Activated T-helper 17 cell treated with anti-CD3 and anti-CD28 coated beads, Interleukin-2, amount 50 U/mL, for 72 hours (primary cell): ENCODE data around the gene ZMYND15. TPM values are rescaled to one million over a fixed set of nuclear protein-coding genes. Genes with fewer than 3 reads are reported as not detected.
"Not testable (repeated sequence)": the region's sequence is repeated elsewhere in the genome, so short reads cannot be mapped to it uniquely, and the experiment has no call there.

ENCODE experiments used
- ATAC-seq: fragments of 150-1000 bp; cut with Tn5 transposase; replicated peaks from 2 replicates; pipeline ENCODE4 v1.10.0; 2021; ENCODE audit warnings: mild to moderate bottlenecking, moderate library complexity
- H3K27ac Mint-ChIP-seq: one replicate; pipeline ENCODE4 v1.8.0; 2022; ENCODE audit warnings: mixed read lengths
- H3K27me3 Mint-ChIP-seq: one replicate; pipeline ENCODE4 v1.8.0; 2022; ENCODE audit warnings: mixed read lengths
- H3K36me3 Mint-ChIP-seq: one replicate; pipeline ENCODE4 v1.8.0; 2022; ENCODE audit warnings: low read depth, mild to moderate bottlenecking, mixed read lengths
- H3K4me1 Mint-ChIP-seq: one replicate; pipeline ENCODE4 v1.8.0; 2022; ENCODE audit warnings: mixed read lengths
- H3K4me3 Mint-ChIP-seq: one replicate; pipeline ENCODE4 v1.8.0; 2022; ENCODE audit warnings: mild to moderate bottlenecking, mixed read lengths
- H3K9me3 Mint-ChIP-seq: one replicate; pipeline ENCODE4 v1.8.0; 2022; ENCODE audit warnings: mixed read lengths
- total RNA-seq, 2 donors: library from RNA; stranded (reverse); gene quantifications; one replicate each; pipeline ENCODE4 v1.2.3, GENCODE V29; 2022

Gene ZMYND15
- total RNA-seq, 2 donors from 2014 or later = 0.42 TPM; not detected in 1

DNA sequence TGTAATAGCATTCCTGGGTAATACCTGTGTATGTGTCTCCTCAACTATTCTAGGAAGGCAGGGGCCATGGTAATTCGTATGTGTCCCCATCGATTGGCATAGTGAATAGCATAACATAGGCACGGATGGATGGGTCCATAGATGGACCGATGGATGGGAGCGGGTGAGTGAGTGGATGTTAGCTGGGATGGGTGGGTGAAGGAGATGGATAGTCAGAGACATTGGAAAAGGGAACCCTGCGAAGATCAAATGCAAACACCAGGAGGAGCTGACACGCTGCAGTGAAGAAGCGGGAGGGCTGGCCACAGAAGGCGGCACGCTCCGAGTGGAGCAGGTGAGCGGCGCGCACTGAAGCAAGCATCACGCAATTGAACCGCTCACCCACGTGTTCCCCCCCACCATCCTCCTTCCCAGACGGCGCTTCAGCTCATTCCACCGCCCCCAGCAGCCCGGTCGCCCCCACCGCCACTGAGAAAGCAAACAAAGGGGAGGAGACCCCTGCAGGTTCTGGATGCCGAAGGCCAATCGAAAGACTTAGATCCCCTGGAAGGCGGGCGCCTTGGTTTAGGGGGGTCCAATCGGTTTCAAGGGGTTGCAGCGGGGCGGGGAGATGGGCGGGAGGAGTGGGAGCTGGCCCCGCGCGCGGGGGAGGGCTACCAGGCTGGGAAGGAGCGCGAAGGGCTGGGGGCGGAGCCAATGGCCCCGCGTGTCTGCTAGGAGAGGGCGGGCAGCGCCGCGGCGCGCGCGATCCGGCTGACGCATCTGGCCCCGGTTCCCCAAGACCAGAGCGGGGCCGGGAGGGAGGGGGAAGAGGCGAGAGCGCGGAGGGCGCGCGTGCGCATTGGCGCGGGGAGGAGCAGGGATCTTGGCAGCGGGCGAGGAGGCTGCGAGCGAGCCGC, 29.6 kb upstream of the ZMYND15 start, which contains the start of gene ARRB2:
Gene ARRB2, plus strand, starts transcription at position 839 of the 899 bp plus-strand sequence. CDS start 90 bp downstream, outside the sequence.
- peaks cover 34% of the 10 kb centered on the region for H3K36me3 Mint-ChIP-seq
- peaks cover 29% of the 10 kb centered on the region for H3K4me1 Mint-ChIP-seq
- no peaks in the 10 kb centered on the region for H3K9me3 Mint-ChIP-seq
- peak within 1 kb of the TSS; percentile 85 for H3K4me3 Mint-ChIP-seq
- H3K27ac Mint-ChIP-seq = peak within 1 kb of the TSS; percentile 85
- ATAC-seq = peak; percentile 84
- no peaks in the 10 kb centered on the region for H3K27me3 Mint-ChIP-seq

DNA sequence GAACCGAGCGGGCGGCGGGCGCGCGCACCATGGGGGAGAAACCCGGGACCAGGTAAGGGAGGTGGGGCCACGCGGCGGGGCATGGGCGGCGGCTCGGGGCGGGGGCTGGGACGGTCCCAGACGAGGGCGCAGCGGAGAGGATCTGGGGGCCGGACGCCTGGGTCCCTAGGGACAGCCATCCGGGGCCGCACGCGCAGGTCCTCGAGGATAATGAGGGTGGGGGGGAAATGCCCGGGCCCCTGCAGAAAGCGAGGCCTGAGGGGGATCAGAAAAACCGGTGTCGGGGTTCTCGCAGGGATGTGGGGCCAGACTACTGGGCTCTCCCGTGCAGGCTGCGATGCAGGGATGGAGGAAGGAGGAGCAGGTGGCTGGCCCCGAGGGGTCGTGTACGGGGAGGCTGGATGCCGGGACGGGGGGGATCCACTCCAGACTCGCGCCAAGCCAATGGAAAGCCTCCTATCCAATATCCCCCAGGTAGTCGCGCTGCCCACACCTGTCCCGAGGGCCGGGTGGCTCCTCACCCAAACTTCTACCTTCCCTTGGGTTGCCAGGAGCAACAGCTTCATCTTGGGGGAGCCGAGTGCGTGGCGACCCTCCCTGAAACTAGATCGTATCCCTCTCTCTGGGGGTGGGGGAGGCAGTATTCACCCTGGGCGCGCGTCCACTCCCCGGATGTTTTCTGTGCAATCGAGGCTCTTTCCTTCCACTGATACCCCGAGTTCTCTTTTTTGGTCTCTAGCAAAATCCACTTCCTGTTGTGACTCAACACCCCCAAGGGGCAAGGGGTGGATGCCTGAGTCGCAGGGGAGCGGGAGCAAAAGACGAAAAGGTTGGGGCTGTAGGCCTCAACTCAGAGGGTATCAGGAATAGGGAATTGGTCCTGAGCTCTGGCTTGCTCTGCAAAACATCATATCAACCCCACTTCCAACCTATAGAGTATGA, 28.7 kb upstream of the ZMYND15 start:
- H3K27ac Mint-ChIP-seq = peak overlapping the region; percentile 85
- H3K4me1 Mint-ChIP-seq = peaks cover 31% of the 10 kb centered on the region
- ATAC-seq = peak; percentile 25
- H3K36me3 Mint-ChIP-seq = peaks cover 42% of the 10 kb centered on the region
- H3K9me3 Mint-ChIP-seq = no peaks in the 10 kb centered on the region
- H3K4me3 Mint-ChIP-seq = peak overlapping the region; percentile 85
- no peaks in the 10 kb centered on the region for H3K27me3 Mint-ChIP-seq

DNA sequence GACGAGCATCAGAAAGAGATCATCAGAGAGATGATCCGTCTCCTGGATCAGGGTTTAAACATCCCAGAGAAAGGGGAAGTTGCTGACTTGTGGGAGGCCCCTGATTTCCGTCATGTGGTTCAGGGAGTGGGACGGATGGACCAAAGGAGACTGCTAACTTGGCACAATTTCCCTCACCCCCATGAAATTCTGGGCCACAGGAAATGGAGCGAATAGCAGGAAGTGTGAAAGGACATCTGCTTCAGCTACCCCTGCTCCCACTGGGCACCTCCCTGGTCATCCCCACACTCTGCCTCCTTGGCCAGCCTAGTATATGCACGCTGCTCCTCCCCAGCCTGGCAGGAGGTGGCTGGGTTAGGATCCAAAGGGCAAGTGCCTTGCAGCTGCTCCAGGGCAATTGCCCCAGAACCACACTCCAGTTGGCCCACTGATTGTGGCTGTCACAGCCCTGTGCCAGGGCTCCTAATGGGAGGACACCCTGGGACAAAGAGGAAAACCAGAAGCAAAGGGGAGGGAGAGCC, 27.9 kb upstream of the ZMYND15 start:
- H3K36me3 Mint-ChIP-seq = peaks cover 44% of the 10 kb centered on the region
- H3K27me3 Mint-ChIP-seq = no peaks in the 10 kb centered on the region
- peak overlapping the region; percentile 85 for H3K4me3 Mint-ChIP-seq
- no peaks in the 10 kb centered on the region for H3K9me3 Mint-ChIP-seq
- ATAC-seq = no peak
- peak overlapping the region; percentile 85 for H3K27ac Mint-ChIP-seq
- peaks cover 25% of the 10 kb centered on the region for H3K4me1 Mint-ChIP-seq

DNA sequence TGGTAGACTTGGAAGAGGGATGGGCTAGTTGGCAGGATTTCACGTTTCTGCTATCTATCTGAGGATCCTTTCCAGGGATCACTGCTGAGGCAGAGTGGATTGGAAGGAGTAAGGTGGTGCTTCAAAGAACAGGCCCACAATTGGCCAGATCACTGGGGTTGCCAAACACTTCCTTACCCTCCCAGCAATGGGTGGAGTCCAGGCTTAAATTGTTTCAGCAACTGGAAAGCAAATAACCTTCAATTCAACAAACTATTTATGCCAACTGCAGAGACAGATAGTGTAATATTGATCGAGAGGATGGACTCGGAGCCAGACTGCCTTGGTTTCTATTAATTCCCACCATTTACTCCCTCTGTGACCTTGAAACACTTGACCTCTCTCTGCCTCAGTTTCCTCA, 27.1 kb upstream of the ZMYND15 start:
- Mint-ChIP-seq H3K36me3 (peaks cover 52% of the 10 kb centered on the region), H3K9me3 (no peaks in the 10 kb centered on the region), H3K4me1 (peaks cover 25% of the 10 kb centered on the region), H3K4me3 (peak overlapping the region; percentile 85), H3K27ac (peak overlapping the region; percentile 85), H3K27me3 (no peaks in the 10 kb centered on the region)
- no peak for ATAC-seq

DNA sequence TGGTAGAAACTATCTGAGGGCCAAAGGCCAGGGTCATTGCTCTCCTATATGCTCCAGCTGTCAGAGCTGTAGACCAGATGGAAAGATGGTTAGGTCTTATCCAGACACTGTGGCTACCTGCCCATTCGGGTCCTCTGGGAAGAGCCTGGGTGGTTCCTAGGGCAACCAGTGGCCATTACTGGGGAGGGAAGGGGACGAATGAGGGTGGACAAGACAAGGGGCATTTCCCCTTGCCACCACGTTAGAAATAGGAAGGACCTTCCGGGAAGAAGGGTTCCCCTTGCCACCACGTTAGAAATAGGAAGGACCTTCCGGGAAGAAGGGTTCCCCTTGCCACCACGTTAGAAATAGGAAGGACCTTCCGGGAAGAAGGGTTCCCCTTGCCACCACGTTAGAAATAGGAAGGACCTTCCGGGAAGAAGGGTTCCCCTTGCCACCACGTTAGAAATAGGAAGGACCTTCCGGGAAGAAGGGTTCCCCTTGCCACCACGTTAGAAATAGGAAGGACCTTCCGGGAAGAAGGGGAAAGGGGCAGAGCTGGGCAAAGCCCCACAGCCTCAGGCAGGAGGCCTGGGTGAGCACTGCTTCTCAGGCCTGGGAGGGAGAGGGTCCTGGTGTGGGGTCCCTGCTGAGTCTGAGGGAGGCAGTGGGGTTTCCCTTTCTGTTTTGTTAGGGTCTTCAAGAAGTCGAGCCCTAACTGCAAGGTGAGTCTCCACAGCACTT, 25.1 kb upstream of the ZMYND15 start:
- not testable (repeated sequence) for H3K9me3 Mint-ChIP-seq, H3K27me3 Mint-ChIP-seq, ATAC-seq
- H3K4me3 Mint-ChIP-seq = peak overlapping the region; percentile 85
- peaks cover 71% of the 10 kb centered on the region for H3K36me3 Mint-ChIP-seq
- peaks cover 24% of the 10 kb centered on the region for H3K4me1 Mint-ChIP-seq
- peak overlapping the region; percentile 89 for H3K27ac Mint-ChIP-seq

DNA sequence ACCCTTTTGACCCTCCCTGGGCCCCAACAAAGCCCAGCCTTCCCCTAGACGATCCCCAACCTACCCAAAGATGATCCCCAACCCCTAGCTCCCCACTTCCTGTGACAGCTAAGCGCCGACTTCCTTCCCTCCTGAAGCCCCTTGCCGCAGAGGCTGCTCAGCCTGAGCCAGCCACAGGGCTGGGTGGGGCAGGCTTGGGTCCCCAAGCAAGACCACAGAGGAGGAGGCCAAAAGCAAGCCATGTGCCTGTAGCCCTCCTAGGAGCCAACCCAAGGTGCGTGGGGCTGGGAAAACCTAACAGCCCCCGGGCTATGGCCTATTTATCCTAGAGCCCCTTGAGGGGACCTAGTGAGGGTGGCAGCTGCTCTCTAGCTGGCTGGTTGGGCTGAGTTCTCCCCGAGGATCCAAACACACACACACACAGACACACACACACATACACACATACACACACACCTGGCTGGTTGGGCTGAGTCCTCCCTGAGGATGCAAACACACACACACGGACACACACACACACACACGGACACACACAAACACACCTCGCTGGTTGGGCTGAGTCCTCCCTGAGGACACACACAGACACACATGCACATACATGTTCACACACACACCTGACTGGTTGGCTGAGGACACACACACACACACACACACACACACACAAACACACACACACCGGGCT, 24.4 kb upstream of the ZMYND15 start:
- peak overlapping the region; percentile 85 for H3K4me3 Mint-ChIP-seq
- H3K27me3 Mint-ChIP-seq = no peaks in the 10 kb centered on the region
- no peak for ATAC-seq
- H3K36me3 Mint-ChIP-seq = peaks cover 78% of the 10 kb centered on the region
- no peaks in the 10 kb centered on the region for H3K9me3 Mint-ChIP-seq
- peaks cover 19% of the 10 kb centered on the region for H3K4me1 Mint-ChIP-seq
- H3K27ac Mint-ChIP-seq = peak overlapping the region; percentile 89

DNA sequence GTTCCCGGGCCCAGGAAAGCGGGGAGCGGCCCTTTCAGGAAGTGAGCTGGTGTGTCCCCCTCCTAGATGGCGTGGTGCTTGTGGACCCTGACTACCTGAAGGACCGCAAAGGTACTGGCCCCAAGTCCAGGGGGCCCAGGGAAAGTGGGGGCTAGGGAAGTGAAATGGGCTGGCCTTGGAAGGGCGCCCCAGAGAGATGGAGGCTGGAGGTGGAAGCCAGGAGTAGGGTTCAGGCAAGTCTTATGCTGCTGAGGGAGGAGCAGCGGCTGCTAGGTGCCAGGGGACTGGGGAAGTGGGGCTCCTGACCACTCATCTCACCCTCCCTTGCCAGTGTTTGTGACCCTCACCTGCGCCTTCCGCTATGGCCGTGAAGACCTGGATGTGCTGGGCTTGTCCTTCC, 23.6 kb upstream of the ZMYND15 start:
- H3K36me3 Mint-ChIP-seq = peaks cover 85% of the 10 kb centered on the region
- peak overlapping the region; percentile 85 for H3K4me3 Mint-ChIP-seq
- H3K27ac Mint-ChIP-seq = peak overlapping the region; percentile 89

DNA sequence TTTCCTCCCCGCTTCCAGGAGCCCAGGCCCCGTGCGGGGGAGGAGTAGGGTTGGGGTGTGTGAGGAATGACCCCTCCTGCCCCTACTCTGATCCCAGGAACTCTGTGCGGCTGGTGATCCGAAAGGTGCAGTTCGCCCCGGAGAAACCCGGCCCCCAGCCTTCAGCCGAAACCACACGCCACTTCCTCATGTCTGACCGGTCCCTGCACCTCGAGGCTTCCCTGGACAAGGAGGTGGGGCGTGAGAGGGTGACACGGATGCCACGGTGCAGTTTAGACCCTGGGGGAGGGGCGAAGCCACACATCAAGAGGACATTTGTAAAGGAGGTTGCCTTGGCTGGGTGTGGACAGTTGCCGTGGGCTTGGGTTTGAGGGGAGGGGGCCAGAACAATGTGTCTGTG, 21.8 kb upstream of the ZMYND15 start:
- Mint-ChIP-seq H3K36me3 (peaks cover 79% of the 10 kb centered on the region), H3K4me1 (peaks cover 14% of the 10 kb centered on the region), H3K27ac (no peak overlapping the region), H3K9me3 (no peaks in the 10 kb centered on the region), H3K27me3 (no peaks in the 10 kb centered on the region), H3K4me3 (no peak overlapping the region)
- no peak for ATAC-seq

More for the DNA sequence above, 23.6 kb upstream of the ZMYND15 start:
- H3K4me1 Mint-ChIP-seq = peaks cover 19% of the 10 kb centered on the region
- H3K9me3 Mint-ChIP-seq = no peaks in the 10 kb centered on the region
- no peaks in the 10 kb centered on the region for H3K27me3 Mint-ChIP-seq
- no peak for ATAC-seq

DNA sequence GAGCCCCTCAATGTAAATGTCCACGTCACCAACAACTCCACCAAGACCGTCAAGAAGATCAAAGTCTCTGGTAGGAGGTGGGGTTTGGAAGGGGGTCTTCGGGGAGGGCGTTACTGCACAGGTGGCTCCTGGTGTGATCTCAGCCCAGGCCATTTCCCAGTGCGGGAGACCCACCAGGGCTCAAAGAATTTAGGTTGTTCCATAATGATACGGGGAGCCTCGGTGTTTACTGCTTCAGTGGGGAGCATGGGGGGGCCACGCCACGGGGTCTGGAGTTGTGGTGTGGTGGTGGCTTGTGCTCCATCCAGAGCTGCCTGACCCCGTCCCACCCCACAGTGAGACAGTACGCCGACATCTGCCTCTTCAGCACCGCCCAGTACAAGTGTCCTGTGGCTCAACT, 21.4 kb upstream of the ZMYND15 start:
- Mint-ChIP-seq H3K4me1 (peaks cover 14% of the 10 kb centered on the region), H3K36me3 (peaks cover 79% of the 10 kb centered on the region)

DNA sequence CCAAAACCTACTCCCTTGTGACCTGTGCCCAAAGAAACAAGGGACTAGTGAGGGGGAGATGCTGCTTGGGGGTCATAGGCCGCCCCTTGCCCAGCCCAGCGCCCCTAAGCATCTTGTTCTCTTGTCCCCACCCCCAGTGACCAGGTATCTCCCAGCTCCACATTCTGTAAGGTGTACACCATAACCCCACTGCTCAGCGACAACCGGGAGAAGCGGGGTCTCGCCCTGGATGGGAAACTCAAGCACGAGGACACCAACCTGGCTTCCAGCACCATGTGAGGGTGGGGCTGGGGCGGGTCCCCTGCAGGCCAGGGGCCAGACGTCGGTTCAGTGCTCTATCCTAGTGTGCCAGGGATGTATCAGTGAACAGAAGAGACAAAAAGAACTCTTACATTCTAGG, 20.5 kb upstream of the ZMYND15 start:
- Mint-ChIP-seq H3K4me3 (no peak overlapping the region), H3K4me1 (peaks cover 10% of the 10 kb centered on the region), H3K9me3 (no peaks in the 10 kb centered on the region), H3K36me3 (peaks cover 76% of the 10 kb centered on the region), H3K27me3 (no peaks in the 10 kb centered on the region), H3K27ac (no peak overlapping the region)
- ATAC-seq = no peak

More for the DNA sequence above, 21.4 kb upstream of the ZMYND15 start:
- Mint-ChIP-seq H3K27me3 (no peaks in the 10 kb centered on the region), H3K9me3 (no peaks in the 10 kb centered on the region), H3K27ac (no peak overlapping the region), H3K4me3 (no peak overlapping the region)
- no peak for ATAC-seq

DNA sequence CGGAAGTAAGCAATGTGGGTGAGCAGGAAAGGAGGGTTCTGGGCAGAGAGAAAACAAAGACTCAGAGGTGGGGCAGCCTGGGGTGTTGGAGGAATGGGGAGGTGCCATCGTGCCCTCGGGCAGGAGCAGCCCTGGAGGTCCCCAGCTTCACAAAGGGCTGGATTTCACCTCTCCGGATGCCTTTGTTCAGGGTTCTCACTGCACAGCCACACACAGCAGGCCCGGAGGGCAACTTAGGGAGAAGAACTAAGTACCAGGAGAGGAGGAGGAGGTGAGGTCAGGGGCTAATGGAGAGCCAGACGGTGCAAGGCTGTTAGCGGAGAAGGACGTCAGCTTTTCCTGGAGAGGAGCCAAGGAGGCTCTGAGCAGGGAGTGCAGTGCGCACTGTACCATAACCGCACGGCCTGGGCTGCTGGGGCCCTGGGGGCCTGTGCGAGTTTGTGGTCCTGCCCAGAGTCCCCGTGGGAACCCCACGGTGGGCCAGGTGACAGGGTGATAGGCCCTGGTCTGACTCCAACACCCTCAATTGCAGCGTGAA, 19.9 kb upstream of the ZMYND15 start:
- H3K4me3 Mint-ChIP-seq = no peak overlapping the region
- peaks cover 72% of the 10 kb centered on the region for H3K36me3 Mint-ChIP-seq
- no peak for ATAC-seq
- no peaks in the 10 kb centered on the region for H3K9me3 Mint-ChIP-seq
- no peaks in the 10 kb centered on the region for H3K27me3 Mint-ChIP-seq
- H3K4me1 Mint-ChIP-seq = peaks cover 8% of the 10 kb centered on the region
- H3K27ac Mint-ChIP-seq = peak overlapping the region; percentile 61

DNA sequence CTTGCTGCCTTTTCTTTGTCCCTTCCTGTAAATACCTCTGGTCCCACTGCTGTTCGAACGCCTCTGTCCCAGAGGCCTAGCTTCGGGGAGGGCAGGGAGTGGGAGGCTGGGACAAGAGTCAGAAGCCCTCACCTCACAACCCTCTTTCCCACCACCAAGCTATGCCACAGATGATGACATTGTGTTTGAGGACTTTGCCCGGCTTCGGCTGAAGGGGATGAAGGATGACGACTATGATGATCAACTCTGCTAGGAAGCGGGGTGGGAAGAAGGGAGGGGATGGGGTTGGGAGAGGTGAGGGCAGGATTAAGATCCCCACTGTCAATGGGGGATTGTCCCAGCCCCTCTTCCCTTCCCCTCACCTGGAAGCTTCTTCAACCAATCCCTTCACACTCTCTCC, 18.8 kb upstream of the ZMYND15 start:
- Mint-ChIP-seq H3K36me3 (peaks cover 62% of the 10 kb centered on the region), H3K27me3 (no peaks in the 10 kb centered on the region), H3K4me1 (peaks cover 4% of the 10 kb centered on the region), H3K4me3 (no peak overlapping the region), H3K9me3 (no peaks in the 10 kb centered on the region), H3K27ac (peak overlapping the region; percentile 61)
- no peak for ATAC-seq
